Hematopoietic multipotent progenitor cell treated with erythropoietin and hydrocortisone succinate and interleukin-3 and kit ligand, for 17 days (in vitro differentiated cells): ENCODE results near the gene RNF222.

Experiments used
- DNase-seq: peaks from one replicate; pipeline ENCODE4 v3.0.0-alpha.2; 2015; ENCODE audit warnings: low spot score

Gene RNF222, protein sequence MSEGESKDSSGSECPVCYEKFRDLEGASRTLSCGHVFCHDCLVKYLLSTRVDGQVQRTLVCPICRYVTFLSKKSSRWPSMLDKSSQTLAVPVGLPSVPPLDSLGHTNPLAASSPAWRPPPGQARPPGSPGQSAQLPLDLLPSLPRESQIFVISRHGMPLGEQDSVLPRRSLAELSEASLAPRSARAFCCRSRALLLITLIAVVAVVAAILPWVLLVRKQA

DNA sequence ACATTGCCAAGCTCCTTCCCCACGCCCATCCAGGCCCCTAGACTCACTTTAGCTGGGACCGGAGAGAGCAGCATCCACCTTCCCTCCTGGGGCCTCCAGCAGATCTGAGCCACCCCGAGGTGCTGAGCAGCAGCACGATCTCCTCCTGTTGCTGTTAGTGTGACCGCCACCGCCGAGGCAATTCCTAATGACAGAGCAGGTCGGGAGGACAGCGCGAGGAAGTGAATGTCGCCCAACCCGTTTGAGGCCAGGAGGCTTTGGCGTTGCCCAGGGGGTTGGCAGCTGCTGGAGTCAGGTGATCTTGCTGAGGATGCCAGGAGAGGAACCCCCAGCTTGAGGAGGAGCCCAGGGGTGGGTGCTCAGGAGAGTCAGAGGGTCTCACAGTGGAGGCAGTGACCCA, at the start of gene RNF222:
Gene RNF222 (minus strand): TSS at position 192 of the 400 bp plus-strand sequence. CDS start 4,366 bp downstream, outside the sequence.
- no peak for DNase-seq

DNA sequence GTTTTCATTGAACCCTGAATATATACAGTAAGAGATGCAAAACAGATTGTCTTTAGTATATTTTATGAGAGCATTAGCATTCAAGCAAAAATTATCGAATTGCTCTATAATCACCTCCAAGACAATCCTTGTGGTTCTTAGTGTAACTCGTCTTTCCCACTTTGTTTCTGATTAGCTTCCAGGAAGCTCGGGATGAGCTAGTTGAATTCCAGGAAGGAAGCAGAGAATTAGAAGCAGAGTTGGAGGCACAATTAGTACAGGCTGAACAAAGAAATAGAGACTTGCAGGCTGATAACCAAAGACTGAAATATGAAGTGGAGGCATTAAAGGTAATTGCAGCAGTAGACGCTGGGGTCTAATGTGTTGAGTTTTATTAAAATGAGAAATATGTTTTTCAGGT, 47.9 kb upstream of the RNF222 start:
- no peak for DNase-seq

DNA sequence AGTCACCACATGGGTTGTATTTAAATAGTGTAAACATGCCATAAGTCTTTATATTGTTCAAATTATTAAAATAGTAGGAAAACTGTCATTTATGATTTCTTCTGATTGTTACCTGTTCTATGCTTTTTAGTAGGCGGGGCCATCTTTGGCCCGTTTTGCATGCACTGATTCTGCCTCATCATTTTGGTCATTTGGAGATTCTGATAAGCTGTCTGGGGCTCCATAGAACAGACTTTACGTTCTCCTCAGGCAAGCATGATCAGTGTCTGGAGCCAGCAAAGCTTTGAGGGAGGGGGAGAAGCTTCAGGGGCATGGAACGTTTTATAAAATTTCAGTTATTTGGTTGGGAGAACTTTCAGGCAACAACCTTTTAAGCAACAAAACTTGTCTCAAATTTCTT, 46.9 kb upstream of the RNF222 start:
- peak; percentile 47 for DNase-seq

DNA sequence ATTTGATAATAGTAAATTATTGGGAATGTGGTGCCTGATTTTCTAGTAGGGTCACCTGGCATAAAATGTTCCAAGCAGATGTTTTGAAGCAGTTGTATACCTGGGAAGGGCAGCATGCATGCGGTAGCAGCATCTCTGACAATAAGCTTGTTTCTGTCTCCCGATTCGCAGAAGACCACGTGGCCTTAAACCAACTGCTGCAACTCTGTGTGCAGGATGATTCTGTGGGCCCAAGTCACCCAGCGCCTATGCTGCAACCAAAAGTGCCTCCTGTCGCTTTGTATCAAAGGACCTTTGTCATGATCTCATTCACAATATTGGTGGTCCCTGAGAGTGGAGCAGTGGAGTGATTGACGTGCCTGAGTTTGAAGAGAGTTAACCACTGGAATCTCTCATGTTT, 46.1 kb upstream of the RNF222 start:
- DNase-seq, result no peak

DNA sequence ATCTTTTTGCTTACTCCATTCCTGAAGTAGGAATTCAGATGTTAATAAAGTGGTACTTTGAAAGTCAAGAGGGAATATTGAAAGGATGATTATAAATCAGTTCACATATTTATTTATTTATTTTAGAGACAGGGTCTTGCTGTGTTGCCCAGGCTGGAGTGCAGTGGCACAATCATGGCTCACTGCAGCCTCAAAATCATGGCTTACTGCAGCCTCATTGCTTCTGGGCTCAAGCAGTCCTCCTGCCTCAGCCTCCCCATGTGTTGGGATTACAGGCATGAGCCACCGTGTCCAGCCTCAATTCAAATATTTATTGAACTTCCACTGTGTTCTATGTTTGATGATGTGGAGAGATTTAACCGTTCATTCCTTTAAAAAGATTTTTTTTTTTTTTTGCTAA, 44.7 kb upstream of the RNF222 start:
- no peak for DNase-seq

DNA sequence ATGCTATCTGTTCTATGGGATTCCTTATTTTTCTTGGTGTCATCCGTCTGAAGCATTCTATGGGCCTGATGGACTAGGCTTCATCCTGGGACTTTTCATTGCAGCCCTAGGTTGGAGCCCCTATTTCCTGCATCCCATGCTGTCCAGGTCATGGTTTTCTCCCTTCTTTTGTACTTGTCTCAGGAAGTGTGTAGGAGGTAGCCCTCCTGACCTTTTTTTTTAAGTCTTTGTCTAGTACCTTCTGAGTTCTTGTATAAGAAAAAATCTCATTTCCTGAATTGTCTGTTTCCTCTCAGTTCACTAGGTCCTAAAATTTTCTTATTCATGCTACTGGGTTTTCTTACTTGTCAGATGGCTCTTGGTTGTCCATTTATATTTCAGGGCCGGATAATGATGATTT, 44.1 kb upstream of the RNF222 start:
- DNase-seq, result no peak

DNA sequence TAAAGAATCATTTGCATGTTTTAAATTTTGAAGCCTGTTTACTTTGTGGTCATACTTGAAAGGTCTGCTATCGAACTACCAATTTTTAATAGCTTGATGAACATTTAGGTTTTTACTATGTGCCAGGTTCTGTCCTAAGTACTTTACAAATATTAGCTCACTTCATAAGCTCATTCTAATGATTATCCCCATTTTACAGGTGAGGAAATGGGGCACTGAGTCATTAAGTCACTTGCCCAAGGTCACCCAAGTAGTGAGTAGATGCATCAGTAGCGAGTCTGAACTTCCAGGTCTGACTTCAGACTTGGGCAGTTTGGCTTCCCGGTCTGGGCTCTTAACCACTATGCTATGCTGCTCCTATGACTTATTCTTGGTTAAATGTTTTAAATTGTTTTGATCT, 42.1 kb upstream of the RNF222 start:
- DNase-seq, result no peak

DNA sequence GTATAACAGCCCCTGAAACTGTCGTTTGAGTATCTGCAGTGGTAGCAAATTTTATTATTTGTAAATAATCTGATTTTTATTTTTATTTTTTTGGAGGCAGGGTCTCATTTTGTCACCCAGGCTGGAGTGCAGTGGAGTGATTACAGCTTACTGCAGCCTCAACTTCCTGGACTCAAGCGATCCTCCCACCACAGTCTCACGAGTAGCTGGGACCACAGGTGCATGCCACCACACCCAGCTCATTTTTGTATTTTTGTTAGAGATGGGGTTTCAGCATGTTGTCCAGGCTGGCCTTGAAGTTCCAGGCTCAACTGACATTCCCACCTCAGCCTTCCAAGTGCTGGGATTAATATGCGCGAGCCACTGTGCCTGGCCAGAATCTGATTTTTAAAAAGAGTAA, 40.8 kb upstream of the RNF222 start:
- no peak for DNase-seq

DNA sequence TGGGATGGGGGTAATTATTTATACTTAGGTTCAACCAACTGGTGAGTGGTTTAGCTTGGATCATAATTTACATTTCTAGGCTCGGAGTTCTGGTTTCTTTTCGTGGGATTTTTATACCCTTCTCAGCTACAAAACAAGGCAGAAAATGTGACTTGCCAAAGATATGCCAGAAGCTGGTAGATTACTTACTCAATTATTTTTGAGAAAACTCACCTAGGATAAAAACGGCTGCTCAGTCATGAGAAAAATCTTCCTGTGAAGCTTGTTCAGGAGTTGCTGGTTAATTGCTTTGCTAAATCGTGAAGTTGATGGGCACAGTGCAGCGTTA, 39.2 kb upstream of the RNF222 start:
- no peak for DNase-seq

DNA sequence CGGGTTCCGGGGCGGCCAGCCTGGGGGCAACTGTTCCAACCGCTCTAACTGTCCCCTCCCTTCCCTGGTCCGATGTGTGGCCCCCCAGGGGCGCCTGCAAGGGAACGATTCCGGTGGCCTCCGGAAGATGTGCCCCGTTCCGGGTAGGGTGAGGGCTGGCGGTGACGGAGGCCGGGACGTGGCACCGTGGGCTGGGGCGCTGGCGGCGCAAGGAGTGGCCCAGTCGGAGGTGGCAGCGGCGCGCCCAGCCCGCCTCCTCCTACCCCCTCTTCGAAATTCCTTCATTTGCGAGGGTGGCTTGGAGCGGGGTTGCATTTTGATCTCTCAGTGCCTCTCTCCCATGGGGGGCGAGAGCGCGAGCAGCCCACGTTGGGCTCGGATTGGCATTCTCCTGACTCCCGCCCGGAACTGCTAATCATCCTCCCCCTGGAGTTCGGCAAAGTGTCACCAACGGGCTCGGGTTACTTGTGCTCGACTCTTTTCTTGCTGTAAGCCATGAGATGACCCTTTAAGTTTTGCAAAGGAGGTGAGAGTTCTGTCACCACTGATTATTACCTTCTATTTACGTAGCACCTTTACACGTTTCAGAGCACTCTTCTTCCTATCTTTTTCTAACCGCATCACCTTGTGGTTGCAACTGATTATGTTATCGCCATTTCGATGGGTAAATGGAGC, 38.7 kb upstream of the RNF222 start:
- peak; percentile 77 for DNase-seq

DNA sequence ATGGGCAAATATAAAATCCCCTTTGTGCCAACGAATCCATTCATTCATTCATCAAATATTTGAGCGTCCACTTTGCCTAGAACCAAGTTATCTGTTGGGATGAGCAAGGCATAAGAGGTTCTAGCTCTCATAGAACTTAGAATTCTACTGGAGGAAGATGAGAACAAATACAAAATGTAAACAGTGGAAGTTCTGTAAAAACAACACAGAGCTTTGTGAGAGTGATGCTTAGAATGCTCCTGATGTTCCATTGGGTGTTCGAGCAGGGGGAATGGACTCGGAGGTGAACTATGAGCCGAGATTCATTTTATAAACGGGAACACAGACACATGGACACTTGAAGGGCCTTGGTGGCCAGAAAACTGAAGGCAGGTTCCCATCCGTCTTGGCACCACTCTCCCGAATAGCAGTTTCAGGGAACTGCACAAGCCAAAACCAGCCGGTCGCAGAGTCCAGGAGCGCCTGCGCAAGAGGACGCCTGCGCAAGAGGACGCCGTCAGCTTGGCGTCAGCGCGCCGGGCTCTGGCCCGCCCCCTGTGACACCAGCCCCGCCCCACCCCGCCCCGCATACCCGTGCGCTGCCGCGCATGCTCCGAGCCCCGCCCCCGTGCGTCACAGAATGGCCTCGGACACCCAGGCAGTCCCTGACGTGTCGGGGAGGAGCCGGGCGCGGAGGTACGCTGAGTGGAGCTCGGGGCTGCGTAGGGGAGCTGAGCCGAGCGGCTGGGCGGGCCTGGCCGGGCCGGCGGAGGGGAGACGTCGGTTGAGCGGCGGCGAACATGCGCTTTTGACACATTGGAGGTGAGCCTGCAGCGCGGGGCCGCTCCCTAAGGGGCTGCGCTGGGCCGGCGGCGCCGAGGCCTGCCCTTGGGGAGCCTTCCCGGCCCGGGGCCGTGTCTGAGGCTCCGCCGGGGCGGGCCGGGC, 37.9 kb upstream of the RNF222 start, which contains the start of gene NDEL1:
Gene NDEL1 (plus strand): TSS at position 640 of the 924 bp plus-strand sequence. CDS start 8,388 bp downstream, outside the sequence.
- peak; percentile 98 for DNase-seq

DNA sequence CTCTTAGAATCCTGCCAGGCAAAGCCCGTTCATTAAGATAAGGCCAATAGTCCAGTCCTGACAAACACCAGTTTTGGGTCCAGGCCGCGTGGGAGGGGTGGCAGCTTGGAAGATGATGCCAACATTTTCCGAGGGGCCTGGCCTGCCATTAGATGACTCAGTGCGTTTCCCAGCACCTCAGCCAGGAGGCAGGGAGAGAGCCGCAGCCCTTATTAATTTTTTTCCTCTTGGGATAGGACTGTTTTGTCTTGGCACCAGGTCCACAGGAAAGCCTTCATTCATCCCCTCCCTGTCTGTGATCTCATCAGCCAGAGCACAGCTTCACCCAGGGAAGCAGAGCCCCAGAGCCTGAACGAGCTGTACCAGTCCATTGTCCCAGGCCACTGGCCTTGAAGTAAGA, 33.3 kb upstream of the RNF222 start:
- no peak for DNase-seq

DNA sequence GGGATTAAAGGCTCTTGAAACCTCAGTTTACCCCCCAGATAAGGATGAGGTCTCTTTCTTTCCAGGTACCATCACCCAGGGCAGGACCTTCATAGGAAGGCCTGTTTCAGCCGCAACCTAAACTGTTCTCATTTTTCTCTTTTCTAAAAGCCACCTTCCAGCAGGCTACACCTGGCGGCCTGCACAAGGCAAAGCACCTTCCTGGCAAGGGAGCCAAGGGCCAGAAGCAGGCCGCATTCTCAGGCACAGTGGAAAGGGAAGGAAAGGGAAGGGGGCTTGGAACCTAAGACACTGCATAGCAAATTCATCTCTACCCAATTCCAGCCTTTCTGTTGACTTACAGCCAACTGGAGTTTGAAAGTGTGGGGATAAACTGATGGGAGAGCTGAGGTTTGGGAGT, 29.2 kb upstream of the RNF222 start:
- DNase-seq, result no peak

DNA sequence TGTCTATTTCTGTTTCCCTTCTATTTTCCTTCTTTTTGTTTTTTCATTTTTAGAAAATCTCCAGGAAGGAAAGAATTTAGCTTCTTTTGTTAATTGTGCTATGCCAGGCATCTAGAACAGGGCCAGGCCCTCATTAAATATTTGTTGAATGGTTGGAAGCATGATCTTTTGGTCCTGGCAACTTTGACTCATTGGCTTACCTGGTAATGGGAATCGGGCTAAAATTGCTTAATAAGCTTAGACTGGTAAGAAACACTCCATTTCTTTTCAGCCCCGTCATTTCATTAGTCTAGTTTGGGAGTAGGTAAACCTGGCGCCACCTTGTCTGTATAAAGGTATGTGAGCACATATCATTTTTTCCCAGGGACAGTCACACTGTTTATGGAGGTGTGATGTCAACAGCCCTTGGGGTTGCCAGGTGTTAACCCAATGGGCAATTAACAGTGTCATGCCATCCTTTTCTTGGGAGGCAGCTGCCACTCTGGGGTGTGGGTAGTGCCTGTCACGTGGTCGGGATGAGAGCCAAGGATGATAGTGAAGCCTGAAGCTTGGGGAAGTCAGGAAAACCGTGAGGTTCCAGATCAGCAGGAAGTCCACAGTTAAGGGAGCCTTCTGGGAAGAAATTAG, 28.6 kb upstream of the RNF222 start:
- no peak for DNase-seq

DNA sequence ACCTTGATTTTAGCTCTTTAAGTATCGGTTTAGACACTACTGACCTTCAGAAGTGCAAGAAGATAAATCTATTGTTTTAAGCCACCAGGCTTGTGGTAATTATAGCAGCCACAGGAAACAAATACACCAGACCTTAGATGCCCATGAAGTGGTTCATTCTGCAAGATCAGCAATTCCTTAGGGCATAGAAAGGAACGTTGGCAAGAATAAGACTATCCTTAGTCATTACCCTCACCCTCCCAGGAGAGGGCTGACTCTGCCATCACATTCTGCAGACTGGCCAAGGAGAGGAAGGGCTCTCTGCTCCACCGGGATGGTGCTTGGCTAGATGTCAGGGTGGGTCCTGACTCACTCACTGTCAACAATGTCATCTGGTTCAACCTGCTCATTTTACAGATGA, 23.9 kb upstream of the RNF222 start:
- DNase-seq, result peak; percentile 64

DNA sequence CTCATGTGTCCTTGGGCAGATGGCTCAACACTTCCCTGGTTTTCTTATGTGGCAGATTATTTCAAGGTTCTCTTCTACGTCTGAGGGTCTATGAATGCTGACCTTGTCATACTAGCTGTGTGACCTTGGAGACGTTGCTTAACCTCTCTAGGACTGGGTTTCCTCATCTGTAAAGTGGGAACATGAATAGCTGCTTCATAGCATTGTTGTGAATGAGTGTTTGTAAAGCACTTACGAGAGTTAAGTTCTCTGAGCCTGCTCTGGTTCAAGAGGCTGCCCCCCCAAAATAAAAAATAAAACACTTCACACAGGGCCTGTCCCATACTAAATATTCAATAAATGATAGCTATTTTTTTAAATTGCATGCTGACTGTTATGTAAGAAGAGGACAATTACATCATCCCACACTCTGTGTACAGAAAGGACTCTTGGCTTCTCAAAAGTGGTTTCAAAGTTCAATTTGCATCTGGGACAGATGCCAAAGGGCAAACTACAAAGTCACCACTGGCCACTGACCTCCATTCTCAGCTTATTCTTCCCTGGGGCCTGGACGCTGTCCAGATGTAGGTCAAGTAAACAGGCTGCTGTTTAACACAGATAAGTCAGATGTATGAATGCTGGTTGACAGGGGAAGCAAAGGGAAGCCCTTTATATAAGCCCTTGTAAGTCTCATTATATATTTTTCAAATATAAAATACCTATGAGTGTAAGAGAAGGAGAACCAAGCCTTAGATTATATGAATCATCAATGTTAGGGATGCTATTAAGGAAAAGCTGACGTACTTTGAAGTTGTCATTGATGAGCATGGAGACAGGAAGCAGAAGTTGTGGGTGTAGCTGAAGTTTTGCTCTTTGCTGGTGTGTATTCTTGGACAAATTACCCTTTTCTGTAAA, 22.7 kb upstream of the RNF222 start:
- peak; percentile 93 for DNase-seq

DNA sequence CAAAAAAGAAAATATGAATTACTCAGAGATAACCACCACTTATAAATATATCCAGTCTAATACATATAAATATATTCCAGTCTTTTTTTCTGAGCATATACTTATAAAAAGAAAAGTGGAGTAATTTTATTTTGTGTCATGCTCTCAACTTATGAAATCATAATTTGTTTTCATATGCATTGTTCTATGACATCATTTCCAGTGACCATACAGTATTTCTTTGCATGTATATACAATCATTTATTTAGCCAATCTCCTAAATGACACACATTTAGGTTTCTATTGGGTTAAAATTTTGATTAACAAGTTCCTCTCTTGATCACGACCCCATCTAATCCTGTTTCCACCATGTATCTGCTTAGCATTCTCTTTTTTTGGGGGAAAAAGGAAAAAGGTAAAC, 21.7 kb upstream of the RNF222 start:
- peak; percentile 24 for DNase-seq

DNA sequence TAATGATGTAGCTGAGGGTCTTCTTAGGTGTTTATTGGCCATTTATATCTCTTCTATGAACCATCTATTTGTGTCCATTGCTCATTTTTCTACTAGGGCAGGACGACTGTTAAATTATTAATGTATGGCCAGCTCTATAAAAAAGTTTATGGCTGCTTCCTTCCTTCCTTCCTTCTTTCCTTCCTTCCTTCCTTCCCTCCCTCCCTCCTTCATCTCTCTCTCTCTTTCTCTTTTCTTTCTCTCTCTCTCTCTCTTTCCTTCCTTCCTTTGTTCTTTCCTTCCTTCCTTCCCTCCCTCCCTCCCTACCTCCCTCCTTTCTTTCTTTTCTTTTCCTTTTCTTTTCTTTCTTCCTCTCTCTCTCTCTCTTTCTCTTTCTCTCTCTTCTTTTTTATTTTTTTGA, 20.8 kb upstream of the RNF222 start:
- DNase-seq, result no peak

DNA sequence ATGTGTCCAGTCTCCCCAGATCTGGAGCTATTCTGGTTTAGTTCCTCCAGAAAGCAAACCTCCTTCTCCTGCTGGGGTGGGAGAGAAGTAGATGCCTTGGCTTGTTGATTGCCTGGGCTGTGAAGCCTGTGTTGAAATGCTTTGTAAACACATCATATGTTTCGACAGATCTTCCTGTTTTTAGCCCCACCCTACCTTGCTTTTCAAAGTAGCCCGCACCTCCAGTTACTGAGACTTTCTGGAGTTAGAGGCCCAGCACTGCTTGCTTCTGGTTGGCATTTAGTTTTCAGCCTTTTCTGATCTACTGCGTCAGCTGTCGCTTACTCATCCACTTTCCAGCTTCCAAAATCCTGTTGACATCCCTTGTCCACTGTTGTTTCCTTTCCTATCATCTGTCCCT, 20.2 kb upstream of the RNF222 start:
- DNase-seq, result no peak

DNA sequence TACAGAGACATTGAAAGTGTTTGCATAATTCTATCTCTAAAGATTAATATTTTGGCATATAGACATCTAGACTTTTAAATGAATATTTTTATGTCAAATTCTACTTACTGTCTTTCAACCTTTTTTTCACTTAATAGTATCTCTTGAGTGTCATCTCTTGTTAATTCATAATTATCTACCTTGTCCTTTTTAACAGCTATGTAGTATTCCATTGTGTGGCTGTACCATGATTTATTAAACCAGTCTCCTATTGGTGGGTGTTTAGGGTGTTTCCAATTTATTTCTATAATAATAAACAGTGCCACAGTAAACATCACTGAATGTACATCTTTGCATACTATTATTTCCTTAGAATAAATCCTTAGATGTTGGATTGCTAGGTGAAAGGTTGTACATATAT, 16.3 kb upstream of the RNF222 start:
- no peak for DNase-seq

DNA sequence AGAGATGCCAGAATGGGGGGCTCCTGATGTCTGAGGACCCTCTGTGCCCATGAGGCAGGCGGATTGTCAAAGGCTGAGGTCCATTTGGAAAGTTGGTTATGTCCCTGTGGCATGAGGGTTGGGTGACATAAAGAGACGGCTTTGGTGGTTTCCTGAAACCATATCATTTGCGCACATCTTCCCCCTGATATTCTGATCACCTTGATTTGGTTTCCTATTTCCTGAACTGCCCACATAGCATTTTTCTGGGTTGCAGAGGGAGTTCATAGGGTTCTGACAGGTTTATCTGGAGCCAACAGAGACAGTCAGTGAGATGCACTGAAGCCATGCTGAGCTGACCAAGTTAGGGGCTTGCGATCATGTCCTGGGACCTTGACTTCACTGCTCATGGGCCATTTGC, 15.7 kb upstream of the RNF222 start:
- no peak for DNase-seq

DNA sequence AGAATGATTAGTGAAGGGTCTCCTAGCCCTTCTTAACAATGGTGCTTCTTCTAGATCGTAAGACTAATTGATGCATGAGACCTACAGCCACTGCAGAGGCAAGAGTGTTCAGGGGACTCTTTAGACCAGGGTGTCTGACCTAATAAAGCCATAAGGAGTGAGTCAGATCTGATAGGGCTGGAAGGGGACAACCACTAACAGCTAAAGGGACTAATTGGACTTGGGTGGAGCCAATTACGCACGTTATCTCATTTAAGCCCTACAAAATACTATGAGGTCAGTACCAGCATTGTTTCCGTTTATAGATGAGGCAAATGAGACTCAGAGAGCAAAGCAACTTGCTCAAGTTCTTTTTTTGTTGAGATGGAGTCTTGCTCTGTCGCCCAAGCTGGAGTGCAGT, 14.5 kb upstream of the RNF222 start:
- peak; percentile 60 for DNase-seq
